Neutrophil (primary cell): Measurements from ENCODE around the gene HIGD2A.

Source experiments
- H3K27ac ChIP-seq: fragments of 200-600 bp; sonication (generic); 2 replicates; pipeline ENCODE4 v1.5.1; 2016; ENCODE audit warnings: mild to moderate bottlenecking, moderate library complexity
- H3K27me3 ChIP-seq: fragments of 200-600 bp; sonication (generic); 2 replicates; pipeline ENCODE4 v1.6.0; 2016; ENCODE audit warnings: mild to moderate bottlenecking
- H3K36me3 ChIP-seq: fragments of 200-600 bp; sonication (generic); 2 replicates; pipeline ENCODE4 v1.5.1; 2017
- H3K4me1 ChIP-seq, 2 experiments: fragments of 200-600 bp in 1 of 2; sonication (generic) in 1 of 2; 1 replicate in 1 of 2; 2 replicates in 1 of 2; pipeline versions ENCODE4 v1.5.1 to v1.6.1; 2013 to 2016; ENCODE audit warnings: low read depth in 1 of 2, low read length in 1 of 2, mild to moderate bottlenecking in 1 of 2, moderate library complexity in 1 of 2; ENCODE audit not compliant: control insufficient read depth in 1 of 2, insufficient read depth in 1 of 2
- H3K4me3 ChIP-seq, 2 experiments: fragments of 200-600 bp in 1 of 2; sonication (generic) in 1 of 2; 1 replicate in 1 of 2; 2 replicates in 1 of 2; pipeline ENCODE4 v1.5.1; 2013 to 2016; ENCODE audit warnings: low read depth in 1 of 2, low read length in 1 of 2, mild to moderate bottlenecking in 1 of 2, moderate library complexity in 1 of 2
- H3K9me3 ChIP-seq: fragments of 200-600 bp; sonication (generic); 2 replicates; pipeline ENCODE4 v1.5.1; 2016
- CTCF ChIP-seq: fragments of 200-600 bp; sonication (generic); IDR thresholded peaks from 2 replicates; pipeline ENCODE4 v1.5.1; 2016; ENCODE audit warnings: antibody characterized with exemption

HIGD2A gene, protein sequence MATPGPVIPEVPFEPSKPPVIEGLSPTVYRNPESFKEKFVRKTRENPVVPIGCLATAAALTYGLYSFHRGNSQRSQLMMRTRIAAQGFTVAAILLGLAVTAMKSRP

GRCh38 chr5:176388444-176389134 is at the start of gene HIGD2A, which contains the start of gene NOP16:
TSS of gene HIGD2A (plus strand) at chr5:176388751. CDS start at chr5:176388820, 69 bp downstream.
TSS of gene NOP16 (minus strand) at chr5:176388598. CDS start at chr5:176388539, 59 bp downstream.
- Histone ChIP-seq H3K27me3 (no peaks in the 10 kb centered on the region), H3K27ac (peak within 1 kb of the TSS; percentile 93), H3K9me3 (no peaks in the 10 kb centered on the region), H3K4me1 (peaks cover 17 to 21% of the 10 kb centered on the region in 2 experiments), H3K36me3 (peaks cover 20% of the 10 kb centered on the region), H3K4me3 (peak within 1 kb of the TSS; percentile 78 to 83)
- peak; percentile 72 for TF ChIP-seq CTCF

DNA sequence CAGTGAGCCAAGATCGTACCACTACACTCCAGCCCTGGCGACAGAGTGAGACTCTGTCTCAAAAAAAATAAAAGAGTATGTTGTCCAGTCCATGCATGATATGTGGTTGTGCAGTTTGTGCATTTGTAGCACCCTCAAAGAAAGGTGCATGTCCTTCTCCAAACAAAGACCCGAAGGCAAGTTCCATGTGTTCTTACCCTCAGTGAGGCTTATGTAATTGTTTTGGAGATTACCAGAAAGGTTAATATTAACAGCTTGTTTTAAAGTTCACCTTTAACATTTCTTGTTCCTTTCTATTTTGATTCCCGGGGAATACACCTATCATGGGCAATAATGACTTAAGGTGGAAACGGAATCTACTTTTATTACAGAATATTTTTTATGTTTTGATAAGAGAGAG is 49.2 kb upstream of the HIGD2A start:
- H3K36me3 ChIP-seq = peaks cover 45% of the 10 kb centered on the region
- no peak overlapping the region for H3K27ac ChIP-seq
- H3K9me3 ChIP-seq = no peaks in the 10 kb centered on the region
- no peaks in the 10 kb centered on the region for H3K4me1 ChIP-seq
- no peak for TF ChIP-seq CTCF
- H3K27me3 ChIP-seq = no peaks in the 10 kb centered on the region
- no peak overlapping the region for H3K4me3 ChIP-seq

GRCh38 chr5:176341325-176342157 is 47.0 kb upstream of the HIGD2A start:
- Histone ChIP-seq H3K4me1 (no peaks in the 10 kb centered on the region), H3K4me3 (no peak overlapping the region), H3K9me3 (no peaks in the 10 kb centered on the region), H3K27me3 (no peaks in the 10 kb centered on the region), H3K27ac (no peak overlapping the region), H3K36me3 (peaks cover 66% of the 10 kb centered on the region)
- no peak for TF ChIP-seq CTCF

GRCh38 chr5:176342158-176342483 is 46.4 kb upstream of the HIGD2A start:
- Histone ChIP-seq H3K4me1 (no peaks in the 10 kb centered on the region), H3K9me3 (no peaks in the 10 kb centered on the region), H3K27me3 (no peaks in the 10 kb centered on the region), H3K27ac (no peak overlapping the region), H3K4me3 (no peak overlapping the region), H3K36me3 (peaks cover 66% of the 10 kb centered on the region)
- no peak for TF ChIP-seq CTCF

GRCh38 chr5:176342766-176343458 is 45.6 kb upstream of the HIGD2A start:
- Histone ChIP-seq H3K4me3 (no peak overlapping the region), H3K9me3 (no peaks in the 10 kb centered on the region), H3K27me3 (no peaks in the 10 kb centered on the region), H3K36me3 (peaks cover 66% of the 10 kb centered on the region), H3K4me1 (no peaks in the 10 kb centered on the region), H3K27ac (no peak overlapping the region)
- no peak for TF ChIP-seq CTCF
